Measurements from ENCODE around the gene SSH3. TPM values are rescaled to one million over a fixed set of nuclear protein-coding genes. Genes with fewer than 3 reads are reported as not detected.

The SSH3 gene
- total RNA-seq, 6 donors from 2014 or later: 35.9 to 99.2 (median 53.8) TPM

DNA sequence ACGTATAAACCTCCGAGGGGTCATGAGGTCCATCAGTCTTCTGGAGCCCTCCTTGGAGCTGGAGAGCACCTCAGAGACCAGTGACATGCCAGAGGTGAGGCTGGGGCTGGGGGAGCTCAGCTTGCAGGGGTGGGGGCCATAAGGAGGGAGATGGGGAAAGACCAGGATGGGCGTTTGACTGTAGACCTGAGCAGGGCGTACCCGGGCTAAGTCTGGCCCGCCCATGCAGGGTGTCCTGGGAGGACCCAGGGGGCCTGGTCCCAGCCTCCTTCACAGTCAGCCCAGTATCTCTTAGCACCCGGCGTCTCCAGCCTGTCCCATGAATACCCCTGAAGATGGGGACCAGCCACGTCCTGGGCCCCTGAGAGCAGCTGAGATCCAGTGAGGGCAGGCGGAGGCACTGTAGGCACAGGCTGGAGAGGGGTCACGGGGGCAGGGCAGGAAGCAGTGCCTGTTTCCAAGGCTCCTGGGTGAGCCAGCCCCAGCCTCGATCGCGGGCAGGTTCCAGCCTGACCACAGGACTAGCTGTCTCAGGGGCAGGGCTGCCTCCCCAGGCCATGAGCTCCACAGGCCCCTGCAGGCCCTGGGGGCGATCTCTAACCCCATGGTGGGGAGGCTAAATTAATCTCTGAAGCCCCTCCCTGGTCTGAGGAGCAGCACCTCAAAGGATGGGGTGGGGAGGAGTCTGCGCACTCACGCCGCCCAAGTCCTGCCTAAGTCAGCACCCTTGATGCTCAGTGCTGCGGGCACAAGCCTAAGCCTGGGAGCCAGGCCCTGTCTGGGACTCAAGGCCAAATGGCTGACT, 7.1 kb downstream of the SSH3 start:
- Histone ChIP-seq H3K36me3 (peaks cover 14 to 49% (median 32%) of the 10 kb centered on the region in 4 donors), H3K4me1 (peaks cover 6 to 12% (median 8%) of the 10 kb centered on the region in 4 donors), H3K9me3 (no peaks in the 10 kb centered on the region), H3K4me3 (no peak overlapping the region), H3K27me3 (no peaks in the 10 kb centered on the region), H3K27ac (no peak overlapping the region)
- TF ChIP-seq CTCF (IDR thresholded peaks at IDR 0.05) (no peak), POLR2AphosphoS5 (IDR thresholded peaks at IDR 0.05) (no peak), EP300 (IDR thresholded peaks at IDR 0.05) (no peak), POLR2A (IDR thresholded peaks at IDR 0.05) (no peak)
- DNase-seq (peak in 1 of 2 donors; percentile 43), ATAC-seq (ENCODE audit: low FRiP score in 2 of 2) (no peak)
- 90 to 100% methylated on average over 2 to 14 of the region's 19 CpGs for WGBS, 2 donors

GRCh38 chr11:67311051-67311555, 7.8 kb downstream of the SSH3 start:
- Histone ChIP-seq H3K4me3 (no peak overlapping the region), H3K9me3 (no peaks in the 10 kb centered on the region), H3K36me3 (peaks cover 14 to 49% (median 32%) of the 10 kb centered on the region in 4 donors), H3K27ac (no peak overlapping the region), H3K27me3 (no peaks in the 10 kb centered on the region), H3K4me1 (peaks cover 6 to 12% (median 8%) of the 10 kb centered on the region in 4 donors)
- peak in 1 of 2 donors; percentile 69 for DNase-seq
- TF ChIP-seq POLR2AphosphoS5 (IDR thresholded peaks at IDR 0.05) (no peak), POLR2A (IDR thresholded peaks at IDR 0.05) (no peak), CTCF (IDR thresholded peaks at IDR 0.05) (no peak), EP300 (IDR thresholded peaks at IDR 0.05) (no peak)
- WGBS, 2 donors: 88 to 93% methylated on average over 17 to 18 of the region's 18 CpGs
- no peak for ATAC-seq (ENCODE audit: low FRiP score in 2 of 2)

- WGBS, 2 donors: 82 to 90% methylated on average over 12 to 15 of the region's 15 CpGs
- peak in 1 of 2 donors; percentile 64 for DNase-seq
Measured at GRCh38 chr11:67311556-67312082, 8.3 kb downstream of the SSH3 start.

More at GRCh38 chr11:67311556-67312082, 8.3 kb downstream of the SSH3 start:
- Histone ChIP-seq H3K27ac (peak overlapping the region in 3 of 4 donors; percentile 37 to 58 (median 47)), H3K36me3 (peaks cover 14 to 49% (median 32%) of the 10 kb centered on the region in 4 donors), H3K27me3 (no peaks in the 10 kb centered on the region), H3K4me3 (no peak overlapping the region), H3K4me1 (peaks cover 6 to 17% (median 10%) of the 10 kb centered on the region in 4 donors), H3K9me3 (no peaks in the 10 kb centered on the region)
- ATAC-seq (ENCODE audit: low FRiP score in 2 of 2): no peak
- TF ChIP-seq CTCF (IDR thresholded peaks at IDR 0.05): no peak
- no peak for TF ChIP-seq POLR2AphosphoS5 (IDR thresholded peaks at IDR 0.05)
- TF ChIP-seq POLR2A (IDR thresholded peaks at IDR 0.05): no peak
- no peak for TF ChIP-seq EP300 (IDR thresholded peaks at IDR 0.05)

Measured in upper lobe of left lung (tissue), 6 donors.